Measurements from ENCODE around the gene ZNF785. TPM values are rescaled to one million over a fixed set of nuclear protein-coding genes. Genes with fewer than 3 reads are reported as not detected.

Gene ZNF785
- total RNA-seq, 4 donors from 2014 or later = 6.8 to 10.9 (median 7.3) TPM

- no peak overlapping the region for H3K27ac ChIP-seq (replicated peaks in 1 of 4)
- no peaks in the 10 kb centered on the region for H3K9me3 ChIP-seq
- TF ChIP-seq POLR2AphosphoS5 (IDR thresholded peaks at IDR 0.05) = no peak
- no peak for TF ChIP-seq POLR2A (IDR thresholded peaks at IDR 0.05; ENCODE audit: low read depth)
- TF ChIP-seq EP300 (IDR thresholded peaks at IDR 0.05) = no peak
- TF ChIP-seq, protein P1, sequence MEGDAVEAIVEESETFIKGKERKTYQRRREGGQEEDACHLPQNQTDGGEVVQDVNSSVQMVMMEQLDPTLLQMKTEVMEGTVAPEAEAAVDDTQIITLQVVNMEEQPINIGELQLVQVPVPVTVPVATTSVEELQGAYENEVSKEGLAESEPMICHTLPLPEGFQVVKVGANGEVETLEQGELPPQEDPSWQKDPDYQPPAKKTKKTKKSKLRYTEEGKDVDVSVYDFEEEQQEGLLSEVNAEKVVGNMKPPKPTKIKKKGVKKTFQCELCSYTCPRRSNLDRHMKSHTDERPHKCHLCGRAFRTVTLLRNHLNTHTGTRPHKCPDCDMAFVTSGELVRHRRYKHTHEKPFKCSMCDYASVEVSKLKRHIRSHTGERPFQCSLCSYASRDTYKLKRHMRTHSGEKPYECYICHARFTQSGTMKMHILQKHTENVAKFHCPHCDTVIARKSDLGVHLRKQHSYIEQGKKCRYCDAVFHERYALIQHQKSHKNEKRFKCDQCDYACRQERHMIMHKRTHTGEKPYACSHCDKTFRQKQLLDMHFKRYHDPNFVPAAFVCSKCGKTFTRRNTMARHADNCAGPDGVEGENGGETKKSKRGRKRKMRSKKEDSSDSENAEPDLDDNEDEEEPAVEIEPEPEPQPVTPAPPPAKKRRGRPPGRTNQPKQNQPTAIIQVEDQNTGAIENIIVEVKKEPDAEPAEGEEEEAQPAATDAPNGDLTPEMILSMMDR (IDR thresholded peaks at IDR 0.05) = no peak
- intact Hi-C loops (cut with DNase I) = no loop called here
- peaks cover 22 to 29% (median 24%) of the 10 kb centered on the region in 4 donors for H3K4me1 ChIP-seq
- no peak for DNase-seq (ENCODE audit: extremely low spot score)
- 86% methylated on average over 3 of the region's 3 CpGs for WGBS
- H3K27me3 ChIP-seq = no peaks in the 10 kb centered on the region
- H3K4me3 ChIP-seq = no peak overlapping the region
- peaks cover 0 to 10% (median 3%) of the 10 kb centered on the region in 4 donors for H3K36me3 ChIP-seq
These were observed 16.2 kb downstream of the ZNF785 start for GRCh38 chr16:30569281-30569680.

DNA sequence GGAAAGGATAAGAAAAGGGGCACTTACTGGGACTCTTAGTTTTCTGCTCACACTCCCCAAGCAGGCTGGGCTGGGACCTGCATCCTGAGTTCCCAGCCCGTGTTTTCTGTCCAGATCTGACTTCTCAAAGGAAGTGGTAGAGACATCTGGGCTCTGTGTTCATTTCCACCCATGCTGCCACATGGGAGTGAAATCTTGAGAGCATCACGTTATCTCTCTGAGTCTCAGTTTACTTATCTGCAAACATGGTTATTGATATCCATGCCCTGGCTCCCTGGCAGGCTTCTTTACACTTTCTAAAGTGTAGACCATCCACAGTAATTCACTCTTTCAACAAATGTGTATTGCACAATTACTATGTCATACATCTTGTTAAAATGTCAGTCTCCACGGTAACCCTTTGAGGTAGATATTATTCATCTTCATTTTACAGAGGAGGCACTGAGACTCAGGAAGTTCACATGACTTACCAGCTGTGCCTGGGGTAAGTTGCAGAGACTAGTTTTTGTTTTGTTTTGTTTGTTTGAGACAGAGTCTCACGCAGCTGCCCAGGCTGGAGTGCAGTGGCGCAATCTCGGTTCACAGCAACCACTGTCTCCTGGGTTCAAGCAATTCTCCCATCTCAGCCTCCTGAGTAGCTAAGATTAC, 17.4 kb downstream of the ZNF785 start:
- intact Hi-C loops (cut with DNase I) = no loop called here
- DNase-seq (ENCODE audit: extremely low spot score) = no peak
- H3K4me1 ChIP-seq = peaks cover 22 to 27% (median 24%) of the 10 kb centered on the region in 4 donors
- TF ChIP-seq POLR2A (IDR thresholded peaks at IDR 0.05; ENCODE audit: low read depth) (no peak), POLR2AphosphoS5 (IDR thresholded peaks at IDR 0.05) (no peak), EP300 (IDR thresholded peaks at IDR 0.05) (no peak)
- TF ChIP-seq, protein P1 (IDR thresholded peaks at IDR 0.05) = no peak
- H3K27me3 ChIP-seq = no peaks in the 10 kb centered on the region
- WGBS = 50% methylated on average over 6 of the region's 6 CpGs
- no peaks in the 10 kb centered on the region for H3K9me3 ChIP-seq
- no peak overlapping the region for H3K4me3 ChIP-seq
- peak overlapping the region in 2 of 4 donors; percentile 13 to 22 for H3K27ac ChIP-seq (replicated peaks in 1 of 4)
- H3K36me3 ChIP-seq = peaks cover 0 to 10% (median 3%) of the 10 kb centered on the region in 4 donors

DNA sequence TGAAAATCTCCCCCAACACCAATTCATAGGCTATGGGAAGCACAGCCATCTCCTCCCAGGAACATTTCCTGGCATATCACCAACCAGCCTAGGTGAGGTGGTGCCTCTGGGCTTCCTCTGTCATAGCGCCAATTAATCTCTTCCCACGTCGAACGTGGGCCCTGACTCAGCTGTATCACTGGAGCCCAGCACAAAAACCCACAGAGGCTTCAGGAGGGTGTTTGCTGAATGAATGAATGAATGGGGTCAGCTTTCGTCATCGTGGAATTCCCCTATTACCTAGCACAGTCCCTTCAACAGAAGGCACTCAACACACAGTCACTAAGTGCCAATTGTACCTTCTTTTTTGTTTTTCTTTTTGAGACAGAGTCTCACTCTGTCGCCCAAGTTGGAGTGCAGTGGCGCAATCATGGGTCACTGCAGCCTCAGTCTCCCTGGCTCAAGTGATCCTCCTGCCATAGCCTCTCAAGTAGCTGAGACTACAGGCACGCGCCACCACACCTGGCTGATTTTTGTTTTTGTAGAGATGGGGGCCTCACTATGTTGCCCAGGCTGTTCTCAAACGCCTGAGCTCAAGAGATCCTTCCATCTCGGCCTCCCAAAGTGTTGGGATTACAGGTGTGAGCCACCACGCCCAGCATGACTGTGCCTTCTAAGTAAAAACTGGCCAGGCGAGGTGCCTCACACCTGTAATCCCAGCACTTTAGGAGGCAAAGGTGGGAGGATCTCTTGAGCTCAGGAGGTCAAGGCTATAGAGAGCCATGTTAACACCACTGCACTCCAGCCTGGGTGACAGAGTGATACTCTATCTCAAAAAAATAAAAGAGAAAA, 18.1 kb downstream of the ZNF785 start:
- Histone ChIP-seq H3K27ac (replicated peaks in 1 of 4) (peak overlapping the region in 1 of 4 donors; percentile 22), H3K4me1 (peaks cover 18 to 19% (median 18%) of the 10 kb centered on the region in 4 donors), H3K27me3 (no peaks in the 10 kb centered on the region), H3K4me3 (no peak overlapping the region), H3K9me3 (no peaks in the 10 kb centered on the region), H3K36me3 (peaks cover 0 to 10% (median 3%) of the 10 kb centered on the region in 4 donors)
- no peak for TF ChIP-seq EP300 (IDR thresholded peaks at IDR 0.05)
- no peak for TF ChIP-seq POLR2A (IDR thresholded peaks at IDR 0.05; ENCODE audit: low read depth)
- no peak for TF ChIP-seq POLR2AphosphoS5 (IDR thresholded peaks at IDR 0.05)
- TF ChIP-seq, protein P1 (IDR thresholded peaks at IDR 0.05) = no peak
- intact Hi-C loops (cut with DNase I) = no loop called here
- WGBS = 82% methylated on average over 14 of the region's 14 CpGs
- DNase-seq (ENCODE audit: extremely low spot score) = no peak

GRCh38 chr16:30566531-30566930, 19.0 kb downstream of the ZNF785 start:
- TF ChIP-seq EP300 (IDR thresholded peaks at IDR 0.05) (no peak), POLR2AphosphoS5 (IDR thresholded peaks at IDR 0.05) (no peak), POLR2A (IDR thresholded peaks at IDR 0.05; ENCODE audit: low read depth) (no peak)
- TF ChIP-seq, protein P1 (IDR thresholded peaks at IDR 0.05) = no peak
- H3K4me3 ChIP-seq = no peak overlapping the region
- no peaks in the 10 kb centered on the region for H3K27me3 ChIP-seq
- intact Hi-C loops (cut with DNase I) = no loop called here
- 92% methylated on average over 4 of the region's 4 CpGs for WGBS
- DNase-seq (ENCODE audit: extremely low spot score) = no peak
- peaks cover 15 to 21% (median 18%) of the 10 kb centered on the region in 4 donors for H3K4me1 ChIP-seq
- H3K9me3 ChIP-seq = no peaks in the 10 kb centered on the region
- peaks cover 0 to 10% (median 3%) of the 10 kb centered on the region in 4 donors for H3K36me3 ChIP-seq
- H3K27ac ChIP-seq (replicated peaks in 1 of 4) = no peak overlapping the region

All from esophagus muscularis mucosa (tissue), 4 donors.